Smooth muscle cell (in vitro differentiated cells): ENCODE data around the gene CC2D2B. TPM values are rescaled to one million over a fixed set of nuclear protein-coding genes. Genes with fewer than 3 reads are reported as not detected.

Experiments
- DNase-seq: peaks from one replicate; lab custom pipeline; 2025; ENCODE audit not compliant: unreplicated experiment; lab: John Stamatoyannopoulos, UW
- H2AFZ ChIP-seq: fragments of 200-600 bp; sonication (generic); 2 replicates; pipeline ENCODE4 v1.6.0; 2016; ENCODE audit warnings: antibody characterized with exemption, low read depth, mild to moderate bottlenecking
- H3F3A ChIP-seq: fragments of 200-600 bp; sonication (generic); 2 replicates; pipeline ENCODE4 v1.6.0; 2017; ENCODE audit warnings: antibody characterized with exemption, low read depth
- H3K27ac ChIP-seq: fragments of 200-600 bp; sonication (generic); 2 replicates; pipeline ENCODE4 v1.5.1; 2016; ENCODE audit warnings: low read depth, mild to moderate bottlenecking
- H3K27me3 ChIP-seq: fragments of 200-600 bp; sonication (generic); 2 replicates; pipeline ENCODE4 v1.6.1; 2016; ENCODE audit warnings: low read depth, mild to moderate bottlenecking
- H3K36me3 ChIP-seq: fragments of 200-600 bp; sonication (generic); 2 replicates; pipeline ENCODE4 v1.5.1; 2016; ENCODE audit warnings: low read depth
- H3K4me1 ChIP-seq: fragments of 200-600 bp; sonication (generic); 2 replicates; pipeline ENCODE4 v1.5.1; 2016; ENCODE audit warnings: low read depth
- H3K4me2 ChIP-seq: fragments of 200-600 bp; sonication (generic); 2 replicates; pipeline ENCODE4 v1.6.0; 2016; ENCODE audit warnings: mild to moderate bottlenecking
- H3K4me3 ChIP-seq: fragments of 200-600 bp; sonication (generic); 2 replicates; pipeline ENCODE4 v1.5.1; 2016; ENCODE audit warnings: mild to moderate bottlenecking
- H3K79me2 ChIP-seq: fragments of 200-600 bp; sonication (generic); 2 replicates; pipeline ENCODE4 v1.6.0; 2016; ENCODE audit warnings: low read depth, mild to moderate bottlenecking
- H3K9ac ChIP-seq: fragments of 200-600 bp; sonication (generic); 2 replicates; pipeline ENCODE4 v1.6.0; 2016; ENCODE audit warnings: low read depth
- H3K9me3 ChIP-seq: fragments of 200-600 bp; sonication (generic); replicated peaks from 2 replicates; pipeline ENCODE4 v1.5.1; 2016; ENCODE audit warnings: low read depth
- H4K20me1 ChIP-seq: fragments of 200-600 bp; sonication (generic); 2 replicates; pipeline ENCODE4 v1.6.0; 2016; ENCODE audit warnings: low read depth
- CTCF ChIP-seq: fragments of 200-600 bp; sonication (generic); IDR thresholded peaks from 2 replicates; pipeline ENCODE4 v1.5.1; 2017; ENCODE audit warnings: borderline replicate concordance, mild to moderate bottlenecking, antibody characterized with exemption; ENCODE audit not compliant: insufficient read depth, poor library complexity, severe bottlenecking
- WGBS: methylation state at CpG from one replicate; pipeline ENCODE4 v1.1.7; 2016; ENCODE audit warnings: low lambda C conversion rate; 5-methylcytosine and 5-hydroxymethylcytosine counted together
- polyA plus RNA-seq: library from polyadenylated mRNA; unstranded; fragments of >200 nt; fragmentation: Nextera tagmentation; extraction: Ambion mirVana; gene quantifications from 2 replicates; pipeline ENCODE4 v1.2.1, GENCODE V29; 2016
- total RNA-seq: library from RNA; depleted of rRNA; stranded (reverse); fragments of >200 nt; gene quantifications from 2 replicates; pipeline ENCODE4 v1.2.3, GENCODE V29; 2014

Gene CC2D2B
- total and polyA plus RNA-seq, 2 experiments from 2014 or later = not detected

DNA sequence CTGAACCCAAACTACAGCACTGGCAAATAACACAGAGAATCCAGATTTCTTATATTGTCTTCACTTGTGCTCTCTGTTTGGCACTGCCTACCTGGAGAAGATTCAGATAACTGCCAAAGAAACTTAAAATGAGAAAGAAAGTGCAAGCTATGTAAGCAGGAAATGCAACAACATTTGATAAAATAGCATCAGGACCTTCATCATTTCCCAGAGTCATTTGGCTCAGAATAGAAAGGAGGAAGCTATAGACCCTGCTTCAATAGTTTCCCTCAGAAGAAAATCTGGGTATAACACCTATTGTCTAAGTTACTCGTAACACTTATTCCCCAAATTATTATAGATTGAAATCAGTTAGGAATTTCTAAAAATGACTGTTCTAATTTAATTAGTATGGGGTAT is 56.2 kb downstream of the CC2D2B start:
- Histone ChIP-seq H3K27me3 (peaks cover 10% of the 10 kb centered on the region), H3K9ac (no peak overlapping the region), H2AFZ (no peak overlapping the region), H3K79me2 (no peaks in the 10 kb centered on the region), H3K4me1 (no peaks in the 10 kb centered on the region), H3K36me3 (no peaks in the 10 kb centered on the region), H3F3A (no peaks in the 10 kb centered on the region), H3K27ac (no peak overlapping the region), H3K4me3 (no peak overlapping the region), H3K9me3 (no peaks in the 10 kb centered on the region), H3K4me2 (no peak overlapping the region), H4K20me1 (no peaks in the 10 kb centered on the region)
- WGBS = 93% methylated on average over 1 of the region's 1 CpG
- DNase-seq = no peak
- TF ChIP-seq CTCF = no peak

GRCh38 chr10:95964756-95965155 is 57.0 kb downstream of the CC2D2B start:
- no peaks in the 10 kb centered on the region for H4K20me1 ChIP-seq
- H2AFZ ChIP-seq = no peak overlapping the region
- 86% methylated on average over 1 of the region's 1 CpG for WGBS
- no peaks in the 10 kb centered on the region for H3F3A ChIP-seq
- no peak for DNase-seq
- no peaks in the 10 kb centered on the region for H3K79me2 ChIP-seq
- no peaks in the 10 kb centered on the region for H3K9me3 ChIP-seq
- peaks cover 10% of the 10 kb centered on the region for H3K27me3 ChIP-seq
- no peaks in the 10 kb centered on the region for H3K36me3 ChIP-seq
- H3K4me2 ChIP-seq = no peak overlapping the region
- H3K27ac ChIP-seq = no peak overlapping the region
- H3K9ac ChIP-seq = no peak overlapping the region
- H3K4me3 ChIP-seq = no peak overlapping the region
- no peak for TF ChIP-seq CTCF
- no peaks in the 10 kb centered on the region for H3K4me1 ChIP-seq

DNA sequence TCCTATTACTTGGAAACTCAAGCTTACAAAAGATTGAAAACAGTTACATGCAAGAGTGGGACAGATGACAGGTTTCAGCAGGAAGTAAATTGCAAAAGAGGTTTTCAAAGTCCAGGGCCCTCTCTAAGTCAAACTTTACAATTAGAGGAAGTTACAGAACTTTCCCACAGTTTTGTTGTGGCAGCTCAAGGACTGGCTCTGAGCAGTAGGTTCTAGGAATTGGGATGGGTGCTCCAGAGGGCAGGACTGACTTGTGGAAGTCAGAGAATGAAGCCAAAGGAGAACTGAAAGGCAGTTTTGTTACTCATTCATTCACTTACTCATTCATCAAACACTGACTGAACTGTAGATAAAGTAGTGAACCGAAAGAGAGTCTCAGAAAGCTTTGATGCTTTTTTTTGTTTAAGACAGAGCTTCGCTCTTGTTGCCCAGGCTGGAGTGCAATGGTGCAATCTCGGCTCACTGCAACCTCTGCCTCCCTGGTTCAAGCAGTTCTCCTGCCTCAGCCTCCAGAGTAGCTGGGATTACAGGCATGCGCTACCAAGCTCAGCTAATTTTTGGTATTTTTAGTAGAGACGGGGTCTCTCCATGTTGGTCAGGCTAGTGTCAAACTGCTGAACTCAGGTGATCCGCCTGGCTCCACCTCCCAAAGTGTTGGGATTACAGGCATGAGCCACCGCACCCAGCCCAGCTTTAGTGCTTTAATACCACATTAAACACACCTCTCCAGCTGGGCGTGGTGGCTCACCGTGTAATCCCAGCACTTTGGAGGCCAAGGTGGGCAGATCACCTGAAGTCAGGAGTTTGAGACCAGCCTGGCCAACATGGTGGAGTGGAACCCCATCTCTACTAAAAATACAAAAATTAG is 68.8 kb downstream of the CC2D2B start:
- no peaks in the 10 kb centered on the region for H4K20me1 ChIP-seq
- no peaks in the 10 kb centered on the region for H3K79me2 ChIP-seq
- no peak overlapping the region for H3K4me2 ChIP-seq
- H3K9me3 ChIP-seq = no peaks in the 10 kb centered on the region
- WGBS = 85% methylated on average over 9 of the region's 9 CpGs
- DNase-seq = no peak
- H3K27me3 ChIP-seq = peaks cover 4% of the 10 kb centered on the region
- no peak for TF ChIP-seq CTCF
- no peaks in the 10 kb centered on the region for H3F3A ChIP-seq
- no peaks in the 10 kb centered on the region for H3K4me1 ChIP-seq
- H3K27ac ChIP-seq = no peak overlapping the region
- H2AFZ ChIP-seq = no peak overlapping the region
- H3K4me3 ChIP-seq = no peak overlapping the region
- no peaks in the 10 kb centered on the region for H3K36me3 ChIP-seq
- H3K9ac ChIP-seq = no peak overlapping the region

DNA sequence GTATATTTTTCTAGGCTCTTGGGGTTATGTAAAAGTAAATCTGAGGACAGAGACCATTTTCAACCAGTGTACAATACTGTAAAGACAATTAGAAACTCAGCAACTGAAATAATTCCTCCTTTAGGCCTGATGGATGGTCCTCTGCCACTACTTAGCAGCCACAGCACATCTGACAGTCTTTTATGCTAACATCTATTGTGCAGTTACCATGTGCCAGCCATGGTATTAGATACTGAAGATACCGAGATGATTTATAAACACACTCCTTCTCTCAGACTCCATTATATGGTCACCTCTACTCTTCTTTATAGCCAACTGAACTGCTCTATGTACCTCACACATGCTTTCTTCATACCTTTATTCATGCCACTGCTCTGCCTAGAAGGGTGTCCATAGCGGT is 74.4 kb downstream of the CC2D2B start:
- DNase-seq = no peak
- H3K27me3 ChIP-seq = no peaks in the 10 kb centered on the region
- H4K20me1 ChIP-seq = no peaks in the 10 kb centered on the region
- no peaks in the 10 kb centered on the region for H3K9me3 ChIP-seq
- no peaks in the 10 kb centered on the region for H3K79me2 ChIP-seq
- no peaks in the 10 kb centered on the region for H3K4me1 ChIP-seq
- H3K4me2 ChIP-seq = no peak overlapping the region
- no peak for TF ChIP-seq CTCF
- no peak overlapping the region for H3K27ac ChIP-seq
- no peaks in the 10 kb centered on the region for H3F3A ChIP-seq
- H2AFZ ChIP-seq = no peak overlapping the region
- 97% methylated on average over 2 of the region's 2 CpGs for WGBS
- H3K36me3 ChIP-seq = no peaks in the 10 kb centered on the region
- H3K9ac ChIP-seq = no peak overlapping the region
- H3K4me3 ChIP-seq = no peak overlapping the region
